ENCODE results near the gene PRKAG2.

The PRKAG2 gene

DNA sequence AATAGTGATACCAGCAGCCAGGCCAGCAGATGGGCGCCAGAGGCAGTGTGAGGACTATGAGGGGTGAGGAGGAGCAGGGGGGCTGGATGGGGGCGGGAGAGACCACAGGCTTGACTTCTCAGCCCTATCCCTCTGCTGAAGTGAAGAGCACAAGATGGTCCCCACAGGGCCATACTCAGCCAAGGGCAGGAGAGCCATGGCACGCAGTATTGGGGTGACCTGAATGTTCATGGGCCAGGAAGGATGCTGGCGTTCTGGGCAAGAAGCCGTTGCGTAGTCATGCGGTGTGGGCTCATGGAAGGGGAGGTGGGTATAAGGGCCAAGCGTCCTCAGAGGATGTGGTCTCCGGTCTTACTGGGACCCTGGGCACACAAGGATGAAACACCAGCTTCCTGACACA, 146.3 kb downstream of the PRKAG2 start:
- DNase-seq: no peak
- TF ChIP-seq, protein P1, sequence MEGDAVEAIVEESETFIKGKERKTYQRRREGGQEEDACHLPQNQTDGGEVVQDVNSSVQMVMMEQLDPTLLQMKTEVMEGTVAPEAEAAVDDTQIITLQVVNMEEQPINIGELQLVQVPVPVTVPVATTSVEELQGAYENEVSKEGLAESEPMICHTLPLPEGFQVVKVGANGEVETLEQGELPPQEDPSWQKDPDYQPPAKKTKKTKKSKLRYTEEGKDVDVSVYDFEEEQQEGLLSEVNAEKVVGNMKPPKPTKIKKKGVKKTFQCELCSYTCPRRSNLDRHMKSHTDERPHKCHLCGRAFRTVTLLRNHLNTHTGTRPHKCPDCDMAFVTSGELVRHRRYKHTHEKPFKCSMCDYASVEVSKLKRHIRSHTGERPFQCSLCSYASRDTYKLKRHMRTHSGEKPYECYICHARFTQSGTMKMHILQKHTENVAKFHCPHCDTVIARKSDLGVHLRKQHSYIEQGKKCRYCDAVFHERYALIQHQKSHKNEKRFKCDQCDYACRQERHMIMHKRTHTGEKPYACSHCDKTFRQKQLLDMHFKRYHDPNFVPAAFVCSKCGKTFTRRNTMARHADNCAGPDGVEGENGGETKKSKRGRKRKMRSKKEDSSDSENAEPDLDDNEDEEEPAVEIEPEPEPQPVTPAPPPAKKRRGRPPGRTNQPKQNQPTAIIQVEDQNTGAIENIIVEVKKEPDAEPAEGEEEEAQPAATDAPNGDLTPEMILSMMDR (IDR thresholded peaks at IDR 0.05; ENCODE audit: low read depth, low read length, missing control alignments): no peak
- no peak overlapping the region for H3K27ac ChIP-seq
- no peaks in the 10 kb centered on the region for H3K27me3 ChIP-seq (replicated peaks)
- in situ Hi-C loops (cut with HindIII; ENCODE audit: low pct_ligation_motif_present, low sequenced_read_pairs): no loop called here
- no peaks in the 10 kb centered on the region for H3K36me3 ChIP-seq (replicated peaks)
- no peak overlapping the region for H3K4me3 ChIP-seq (ENCODE audit: low read depth, low read length)

DNA sequence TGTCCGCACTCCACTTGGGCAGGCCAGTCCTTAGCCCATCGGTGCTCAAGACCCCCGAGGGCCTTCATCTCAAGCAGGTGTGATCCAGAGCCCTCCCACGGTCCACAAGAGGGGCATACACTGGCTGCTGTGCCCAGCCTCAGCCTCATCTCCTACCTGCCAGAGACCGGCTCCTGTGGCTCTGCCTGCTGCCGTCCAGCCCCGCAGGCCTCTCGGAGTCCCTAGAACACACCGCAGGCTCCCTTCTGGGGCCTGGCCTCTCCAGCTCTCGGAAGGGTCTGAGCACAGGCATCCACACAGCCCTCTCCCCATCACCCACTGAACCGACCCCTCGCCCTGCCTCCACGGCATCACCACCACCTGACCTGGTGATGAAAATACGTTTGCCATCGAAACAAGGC, 147.4 kb downstream of the PRKAG2 start:
- no peak for DNase-seq
- Histone ChIP-seq H3K36me3 (replicated peaks) (no peaks in the 10 kb centered on the region), H3K27me3 (replicated peaks) (no peaks in the 10 kb centered on the region), H3K27ac (no peak overlapping the region), H3K4me3 (ENCODE audit: low read depth, low read length) (no peak overlapping the region)
- in situ Hi-C loops (cut with HindIII; ENCODE audit: low pct_ligation_motif_present, low sequenced_read_pairs): no loop called here
- TF ChIP-seq, protein P1 (IDR thresholded peaks at IDR 0.05; ENCODE audit: low read depth, low read length, missing control alignments): no peak

DNA sequence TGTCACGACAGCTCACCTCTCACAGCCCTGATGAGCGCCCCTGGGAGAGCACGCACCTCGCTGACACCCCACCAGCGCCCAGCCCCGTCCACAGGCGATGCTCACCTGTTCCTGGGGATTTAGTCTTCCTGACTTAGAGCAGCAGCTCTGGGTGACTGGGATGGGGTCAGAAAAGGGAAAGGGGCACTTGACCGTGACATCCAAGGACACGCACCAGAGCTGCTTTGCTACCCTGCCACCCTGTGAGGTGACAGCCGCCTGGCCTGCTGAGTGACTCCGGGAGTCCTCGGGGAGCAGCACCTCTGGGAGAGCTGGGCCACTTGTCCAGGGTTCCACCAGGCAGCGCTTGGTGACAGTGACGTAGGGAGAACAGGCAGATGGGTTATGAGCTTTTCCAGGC, 148.2 kb downstream of the PRKAG2 start:
- Histone ChIP-seq H3K4me3 (ENCODE audit: low read depth, low read length) (no peak overlapping the region), H3K27me3 (replicated peaks) (no peaks in the 10 kb centered on the region), H3K27ac (no peak overlapping the region), H3K36me3 (replicated peaks) (no peaks in the 10 kb centered on the region)
- in situ Hi-C loops (cut with HindIII; ENCODE audit: low pct_ligation_motif_present, low sequenced_read_pairs): no loop called here
- TF ChIP-seq, protein P1 (IDR thresholded peaks at IDR 0.05; ENCODE audit: low read depth, low read length, missing control alignments): no peak
- no peak for DNase-seq

DNA sequence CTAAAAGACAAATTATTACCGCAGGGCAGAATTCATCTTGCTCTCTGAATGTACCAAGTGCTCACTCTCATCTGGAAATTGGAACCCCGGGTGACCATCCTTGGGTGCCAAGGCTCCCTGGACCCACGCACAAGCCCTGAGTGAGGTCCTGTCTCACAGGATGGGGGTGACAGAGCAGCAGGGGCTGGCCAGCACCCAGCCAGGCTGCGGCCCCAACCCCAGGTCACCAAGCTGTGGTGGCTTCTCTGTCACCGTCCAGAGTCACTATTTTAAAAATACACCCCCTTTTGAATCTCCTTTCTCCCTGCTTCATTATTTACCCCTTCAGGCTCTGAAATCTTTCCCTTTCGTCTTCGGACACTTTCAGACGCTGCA, 148.6 kb downstream of the PRKAG2 start:
- TF ChIP-seq, protein P1 (IDR thresholded peaks at IDR 0.05; ENCODE audit: low read depth, low read length, missing control alignments): no peak
- no peak overlapping the region for H3K4me3 ChIP-seq (ENCODE audit: low read depth, low read length)
- no peaks in the 10 kb centered on the region for H3K36me3 ChIP-seq (replicated peaks)
- in situ Hi-C loops (cut with HindIII; ENCODE audit: low pct_ligation_motif_present, low sequenced_read_pairs): no loop called here
- H3K27me3 ChIP-seq (replicated peaks): no peaks in the 10 kb centered on the region
- DNase-seq: no peak
- no peak overlapping the region for H3K27ac ChIP-seq

DNA sequence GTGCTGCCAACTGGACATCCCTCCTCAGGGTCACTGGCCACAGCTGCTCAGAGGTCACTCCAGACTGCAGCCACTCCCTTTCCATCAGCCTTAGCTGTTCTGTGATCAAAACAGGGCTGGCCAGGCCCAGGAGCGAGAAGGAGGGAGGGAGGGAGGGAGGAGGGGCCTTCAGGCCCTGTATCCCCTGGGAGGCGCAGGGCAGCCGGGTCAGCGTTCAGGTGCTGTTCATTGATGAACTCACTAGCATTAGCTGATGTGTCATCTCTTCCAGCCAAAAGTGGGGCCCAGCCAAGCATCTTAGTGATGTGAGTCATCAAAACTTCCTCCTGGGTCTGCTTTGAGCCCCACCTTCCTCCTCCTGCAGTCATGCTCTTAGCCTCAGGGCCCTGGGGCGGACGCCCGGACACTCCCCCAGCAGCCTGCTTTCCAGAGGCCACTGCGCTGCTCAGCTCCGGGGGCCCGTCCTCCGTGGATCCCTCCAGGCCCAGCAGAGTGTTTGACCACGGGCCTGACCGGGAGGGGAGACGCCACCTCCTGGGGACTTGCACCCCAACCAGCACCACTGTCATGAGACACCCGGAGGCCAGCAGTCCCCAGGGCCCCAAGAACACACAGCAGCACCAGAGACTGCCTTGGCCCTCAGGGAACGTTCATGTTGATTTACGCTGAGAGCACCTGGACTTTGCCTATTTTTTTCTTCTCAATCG, 149.2 kb downstream of the PRKAG2 start:
- no peak overlapping the region for H3K4me3 ChIP-seq (ENCODE audit: low read depth, low read length)
- peak; percentile 90 for DNase-seq
- in situ Hi-C loops (cut with HindIII; ENCODE audit: low pct_ligation_motif_present, low sequenced_read_pairs): no loop called here
- peak overlapping the region; percentile 40 for H3K27ac ChIP-seq
- TF ChIP-seq, protein P1 (IDR thresholded peaks at IDR 0.05; ENCODE audit: low read depth, low read length, missing control alignments): no peak
- H3K36me3 ChIP-seq (replicated peaks): no peaks in the 10 kb centered on the region
- H3K27me3 ChIP-seq (replicated peaks): no peaks in the 10 kb centered on the region

Data from brain microvascular endothelial cell (primary cell).